ENCODE measurements around the gene KCNAB2. TPM values are rescaled to one million over a fixed set of nuclear protein-coding genes. Genes with fewer than 3 reads are reported as not detected.

KCNAB2 gene
- total RNA-seq, 1 donor from 2014 or later, result 261 TPM

DNA sequence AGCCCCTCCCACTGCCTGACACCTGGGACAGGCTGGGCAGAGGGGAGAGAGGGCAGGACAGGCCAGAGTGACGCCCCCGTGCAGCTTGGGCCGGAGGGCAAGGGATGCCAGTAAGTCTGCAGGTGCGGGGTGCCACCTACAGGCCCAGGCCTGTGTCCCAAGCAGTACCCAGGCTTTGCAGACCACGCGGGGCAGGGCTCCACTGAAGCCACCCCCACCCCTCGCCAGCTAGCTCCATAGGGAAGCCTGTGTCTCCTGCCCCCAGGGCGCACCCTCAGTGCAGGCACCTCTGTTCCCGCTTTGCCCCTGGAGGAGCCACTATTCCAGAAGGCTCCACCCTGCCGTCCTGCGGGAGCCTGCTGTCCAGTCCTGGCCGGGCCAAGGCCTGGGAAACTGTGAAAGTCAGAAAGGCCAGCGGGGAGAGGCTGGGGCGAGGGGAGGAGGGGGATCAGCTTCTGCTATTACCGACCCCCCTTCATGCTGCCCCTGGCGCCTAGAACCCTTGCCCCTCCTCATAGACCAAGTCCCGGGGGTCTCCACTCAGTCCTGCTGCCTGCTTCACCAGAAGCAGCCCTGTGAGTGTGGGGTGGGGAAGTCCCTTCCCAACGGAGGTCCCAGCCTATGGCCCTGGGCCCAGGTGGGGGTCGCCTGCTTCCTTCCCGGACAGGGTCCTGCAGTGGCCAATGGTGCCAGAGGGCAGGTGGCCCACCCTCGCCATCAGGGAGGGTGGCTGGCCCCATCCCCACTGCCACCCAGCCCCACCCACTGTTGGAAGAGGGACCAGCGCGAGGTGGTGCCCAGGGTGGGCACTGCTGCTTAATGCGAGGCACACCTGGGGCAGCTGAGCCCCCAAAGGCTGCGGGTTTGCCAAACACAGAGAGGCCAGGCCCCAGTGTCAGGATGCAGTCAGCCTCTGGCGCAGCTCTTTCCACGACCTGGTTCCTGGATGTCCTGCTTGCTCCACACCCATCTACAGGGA, 54.4 kb downstream of the KCNAB2 start:
- Mint-ChIP-seq H3K4me1 (no peaks in the 10 kb centered on the region), H3K9me3 (no peaks in the 10 kb centered on the region), H3K4me3 (no peak overlapping the region), H3K27me3 (no peaks in the 10 kb centered on the region), H3K36me3 (ENCODE audit: low read depth) (peaks cover 20% of the 10 kb centered on the region), H3K27ac (no peak overlapping the region)
- no peak for DNase-seq
- intact Hi-C loops (cut with micrococcal nuclease), result loop anchor here (10.0 kb wide), 1 partner anchor 85 kb away; the partner anchor contains the start of gene CHD5

DNA sequence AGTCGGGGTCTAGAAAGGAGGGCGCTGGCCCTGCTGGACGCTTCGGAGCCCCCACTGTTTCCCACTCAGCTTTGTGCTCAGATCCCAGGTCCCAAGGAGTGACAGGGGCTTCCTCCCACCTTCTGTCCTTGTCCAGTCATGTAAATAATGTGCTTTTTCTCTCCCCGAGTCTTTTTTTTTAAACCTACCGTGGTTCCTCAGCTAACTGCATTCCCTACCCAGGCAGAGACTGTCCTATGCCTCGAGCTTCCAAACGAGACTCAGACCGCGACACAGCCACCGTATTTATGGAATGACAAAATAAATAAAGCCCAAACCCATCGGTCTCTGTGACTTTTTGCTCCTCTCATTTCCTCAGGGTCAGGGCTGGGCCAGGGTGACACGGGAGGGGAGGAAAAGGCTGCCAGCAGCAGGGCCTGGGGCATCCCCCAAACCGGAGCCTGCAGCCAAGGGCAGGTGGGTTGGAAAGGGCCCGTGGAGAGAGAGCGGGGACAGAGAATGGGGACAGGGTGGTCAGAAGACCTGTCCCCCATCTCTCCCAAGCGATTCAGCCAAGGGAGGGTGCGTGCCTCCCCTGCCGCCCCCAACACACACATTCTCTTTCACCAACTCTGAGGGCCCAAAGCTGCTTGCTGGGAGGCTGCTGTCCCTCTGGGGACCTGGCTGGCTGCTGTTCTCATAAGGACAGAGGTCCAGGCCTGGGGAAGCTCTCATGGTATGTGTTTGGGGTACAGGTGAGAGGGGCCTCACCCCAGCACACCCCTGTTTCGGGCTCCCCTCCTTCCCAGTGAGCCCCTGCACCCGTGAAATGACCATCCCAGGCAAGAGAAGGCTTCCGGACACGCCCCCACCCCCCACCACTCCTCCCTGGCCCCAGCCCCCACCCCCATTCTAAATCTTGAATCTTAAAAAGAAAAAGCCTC, 55.4 kb downstream of the KCNAB2 start:
- Mint-ChIP-seq H3K27me3 (no peaks in the 10 kb centered on the region), H3K36me3 (ENCODE audit: low read depth) (peaks cover 20% of the 10 kb centered on the region), H3K4me3 (no peak overlapping the region), H3K4me1 (no peaks in the 10 kb centered on the region), H3K9me3 (no peaks in the 10 kb centered on the region), H3K27ac (no peak overlapping the region)
- intact Hi-C loops (cut with micrococcal nuclease), result loop anchor here (10.0 kb wide), 1 partner anchor 84 kb away; the partner anchor contains the start of gene CHD5
- DNase-seq, result no peak

- Mint-ChIP-seq H3K36me3 (ENCODE audit: low read depth) (peaks cover 19% of the 10 kb centered on the region), H3K4me1 (no peaks in the 10 kb centered on the region), H3K27ac (no peak overlapping the region), H3K4me3 (no peak overlapping the region), H3K9me3 (no peaks in the 10 kb centered on the region), H3K27me3 (no peaks in the 10 kb centered on the region)
- intact Hi-C loops (cut with micrococcal nuclease), result loop anchor here (10.0 kb wide), 1 partner anchor 83 kb away; the partner anchor contains the start of gene CHD5
- no peak for DNase-seq
Measured at GRCh38 chr1:6101826-6102531, 56.3 kb downstream of the KCNAB2 start.

GRCh38 chr1:6102532-6102845, 56.8 kb downstream of the KCNAB2 start:
- Mint-ChIP-seq H3K4me1 (no peaks in the 10 kb centered on the region), H3K27ac (no peak overlapping the region), H3K36me3 (ENCODE audit: low read depth) (peaks cover 14% of the 10 kb centered on the region), H3K9me3 (peaks cover 4% of the 10 kb centered on the region), H3K27me3 (peaks cover 1% of the 10 kb centered on the region), H3K4me3 (no peak overlapping the region)
- intact Hi-C loops (cut with micrococcal nuclease), result loop anchor here (10.0 kb wide), 1 partner anchor 82 kb away; the partner anchor contains the start of gene CHD5
- DNase-seq, result no peak

DNA sequence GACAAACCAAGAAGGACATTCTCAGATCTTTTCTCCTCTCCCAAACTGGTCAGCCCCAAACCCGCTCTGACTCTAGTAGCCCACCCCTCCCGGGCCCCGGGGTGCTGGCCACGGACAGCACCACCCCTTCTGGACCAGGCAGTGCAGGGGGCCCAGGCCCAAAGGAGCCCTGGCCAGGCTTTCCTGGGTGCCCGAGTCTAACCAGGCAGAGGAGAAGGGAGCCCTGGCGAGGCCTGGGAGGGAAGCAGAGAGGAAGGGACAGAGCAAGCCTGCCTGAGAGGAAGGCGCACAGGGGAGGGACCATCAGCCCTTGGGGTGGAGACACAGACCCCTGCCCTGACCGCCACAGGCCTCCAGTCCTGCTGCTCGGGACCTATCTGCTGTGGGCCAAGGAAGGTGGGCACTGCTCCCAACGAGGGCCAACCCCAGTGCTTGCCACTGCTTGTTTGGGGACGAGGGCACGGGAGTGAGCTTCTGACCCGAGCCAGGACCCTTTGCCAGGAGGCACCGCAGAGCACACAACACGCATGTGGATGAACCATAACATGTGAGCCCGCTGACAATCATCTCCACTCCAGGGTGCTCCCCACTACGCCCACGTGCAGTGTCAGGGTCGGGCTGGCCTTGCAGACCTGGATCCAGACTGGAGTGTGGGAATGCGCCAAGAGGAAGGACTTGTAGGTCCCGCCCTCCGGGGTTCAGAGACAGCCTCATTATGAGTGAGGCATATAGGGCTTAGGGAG, 57.6 kb downstream of the KCNAB2 start:
- intact Hi-C loops (cut with micrococcal nuclease), result loop anchor here (10.0 kb wide), 1 partner anchor 82 kb away; the partner anchor contains the start of gene CHD5
- Mint-ChIP-seq H3K27ac (no peak overlapping the region), H3K4me3 (no peak overlapping the region), H3K9me3 (peaks cover 5% of the 10 kb centered on the region), H3K36me3 (ENCODE audit: low read depth) (peaks cover 6% of the 10 kb centered on the region), H3K27me3 (peaks cover 2% of the 10 kb centered on the region), H3K4me1 (no peaks in the 10 kb centered on the region)
- DNase-seq, result no peak

DNA sequence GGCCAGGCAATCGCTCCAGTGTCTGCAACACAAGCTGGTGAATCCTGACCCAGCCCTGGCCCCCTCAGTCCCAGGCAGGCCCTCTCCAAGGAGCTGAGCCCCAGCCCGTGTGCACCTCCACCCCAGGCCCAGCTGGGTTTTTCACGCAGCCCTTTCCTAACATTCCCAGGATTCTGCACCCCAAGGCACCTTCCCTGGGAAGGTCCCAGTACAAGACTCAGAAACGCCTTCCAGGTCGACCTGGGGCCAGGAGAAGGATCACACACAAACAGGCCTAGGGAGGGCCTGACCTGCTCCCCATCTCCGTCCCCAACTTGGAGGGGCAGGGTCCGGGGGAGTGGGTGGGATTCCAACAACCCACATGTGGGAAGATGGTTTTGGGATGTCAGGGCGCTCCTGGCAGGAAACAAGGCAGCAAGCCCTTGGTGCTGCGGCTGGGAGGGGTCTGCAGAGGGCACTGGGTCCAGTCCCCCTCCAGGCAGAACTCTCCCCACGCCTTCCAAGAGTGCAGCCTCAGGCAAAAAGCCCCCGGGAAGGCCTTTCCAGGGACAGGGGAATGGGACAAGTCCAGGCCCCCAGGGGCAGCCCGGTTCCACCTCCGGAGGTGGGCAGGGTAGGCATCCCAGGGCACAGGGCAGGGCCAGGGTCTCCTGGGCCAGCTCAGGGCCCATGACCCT, 58.3 kb downstream of the KCNAB2 start:
- Mint-ChIP-seq H3K4me1 (no peaks in the 10 kb centered on the region), H3K4me3 (no peak overlapping the region), H3K27me3 (peaks cover 2% of the 10 kb centered on the region), H3K27ac (no peak overlapping the region), H3K36me3 (ENCODE audit: low read depth) (peaks cover 1% of the 10 kb centered on the region), H3K9me3 (peaks cover 5% of the 10 kb centered on the region)
- DNase-seq, result no peak
- intact Hi-C loops (cut with micrococcal nuclease), result loop anchor here (10.0 kb wide), 1 partner anchor 81 kb away; the partner anchor contains the start of gene CHD5

DNA sequence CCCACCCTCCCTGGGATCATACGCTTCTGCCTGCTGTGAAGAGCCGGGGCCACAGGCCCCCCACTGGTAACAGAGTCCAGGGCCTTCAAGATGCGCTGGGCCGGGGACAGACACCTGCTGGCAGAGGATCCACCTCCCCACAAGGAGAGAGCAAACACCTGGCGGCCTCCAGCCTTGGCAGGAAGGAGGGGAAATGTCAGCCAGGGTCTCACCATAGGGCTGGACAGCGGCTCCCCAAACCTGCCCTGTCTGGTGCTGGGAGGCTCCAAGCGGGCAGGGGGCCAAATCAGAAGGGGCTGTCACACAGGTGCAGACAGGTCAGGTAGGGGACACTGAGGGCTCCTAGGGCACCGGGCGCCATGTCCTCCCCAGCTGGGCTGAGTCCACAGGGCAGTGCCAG, 58.9 kb downstream of the KCNAB2 start:
- no peak for DNase-seq
- Mint-ChIP-seq H3K9me3 (peaks cover 5% of the 10 kb centered on the region), H3K27me3 (peaks cover 2% of the 10 kb centered on the region), H3K4me1 (no peaks in the 10 kb centered on the region), H3K36me3 (ENCODE audit: low read depth) (no peaks in the 10 kb centered on the region), H3K4me3 (no peak overlapping the region), H3K27ac (no peak overlapping the region)
- intact Hi-C loops (cut with micrococcal nuclease), result loop anchor here (10.0 kb wide), 1 partner anchor 80 kb away; the partner anchor contains the start of gene CHD5

DNA sequence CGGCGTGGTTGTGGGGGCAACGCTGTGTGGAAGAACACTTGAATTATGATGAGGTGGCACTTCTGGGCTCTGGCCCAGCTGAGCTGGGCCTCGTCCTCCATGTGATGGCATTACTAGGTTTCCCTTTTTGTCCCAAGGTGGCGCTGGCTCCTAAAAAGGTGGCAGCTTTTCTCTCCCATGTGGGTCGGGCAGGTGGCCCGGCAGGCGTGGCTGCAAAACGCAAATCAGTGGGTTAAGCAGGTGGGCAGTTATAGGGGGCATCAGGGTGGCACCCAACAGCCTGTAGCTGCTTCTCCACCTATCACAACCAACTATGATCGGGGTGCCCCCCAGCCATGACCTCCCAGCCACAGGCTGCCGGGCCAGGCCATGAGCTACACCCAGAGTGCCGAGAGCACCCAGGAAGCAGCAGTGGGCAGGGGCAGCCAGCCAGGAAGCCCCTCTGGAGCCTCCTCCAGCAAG, 59.6 kb downstream of the KCNAB2 start:
- Mint-ChIP-seq H3K4me1 (no peaks in the 10 kb centered on the region), H3K27me3 (peaks cover 2% of the 10 kb centered on the region), H3K27ac (no peak overlapping the region), H3K4me3 (no peak overlapping the region), H3K36me3 (ENCODE audit: low read depth) (no peaks in the 10 kb centered on the region), H3K9me3 (peaks cover 5% of the 10 kb centered on the region)
- DNase-seq, result no peak
- intact Hi-C loops (cut with micrococcal nuclease), result loop anchor here (10.0 kb wide), 1 partner anchor 80 kb away; the partner anchor contains the start of gene CHD5

GRCh38 chr1:6105763-6106162, 60.1 kb downstream of the KCNAB2 start:
- no peak overlapping the region for H3K27ac Mint-ChIP-seq
- H3K4me1 Mint-ChIP-seq, result no peaks in the 10 kb centered on the region
- peaks cover 5% of the 10 kb centered on the region for H3K9me3 Mint-ChIP-seq
- no peak for DNase-seq
- H3K4me3 Mint-ChIP-seq, result no peak overlapping the region
- intact Hi-C loops (cut with micrococcal nuclease), result loop anchor here (10.0 kb wide), 1 partner anchor 79 kb away; the partner anchor contains the start of gene CHD5
- peaks cover 2% of the 10 kb centered on the region for H3K27me3 Mint-ChIP-seq
- H3K36me3 Mint-ChIP-seq (ENCODE audit: low read depth), result no peaks in the 10 kb centered on the region

GRCh38 chr1:6106321-6106731, 60.6 kb downstream of the KCNAB2 start:
- H3K27me3 Mint-ChIP-seq, result peaks cover 2% of the 10 kb centered on the region
- H3K9me3 Mint-ChIP-seq, result peaks cover 5% of the 10 kb centered on the region
- H3K27ac Mint-ChIP-seq, result no peak overlapping the region
- no peak overlapping the region for H3K4me3 Mint-ChIP-seq
- H3K36me3 Mint-ChIP-seq (ENCODE audit: low read depth), result no peaks in the 10 kb centered on the region
- no peaks in the 10 kb centered on the region for H3K4me1 Mint-ChIP-seq
- intact Hi-C loops (cut with micrococcal nuclease), result loop anchor here (10.0 kb wide), 1 partner anchor 78 kb away; the partner anchor contains the start of gene CHD5
- no peak for DNase-seq

DNA sequence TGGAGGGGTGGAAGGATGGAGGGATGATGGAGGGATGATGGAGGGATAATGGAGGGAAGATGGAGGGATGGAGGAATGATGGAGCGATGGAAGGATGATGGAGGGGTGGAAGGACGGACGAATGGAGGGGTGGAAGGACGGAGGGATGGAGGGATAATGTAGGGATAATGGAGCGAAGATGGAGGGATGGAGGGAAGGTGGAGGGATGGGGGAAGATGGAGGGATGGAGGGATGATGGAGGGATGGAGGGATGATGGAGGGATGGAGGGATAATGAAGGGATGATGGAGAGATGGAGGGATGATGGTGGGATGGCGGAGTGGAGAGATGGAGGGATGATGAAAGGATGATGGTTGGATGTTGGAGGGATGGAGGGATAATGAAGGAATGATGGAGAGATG, 61.3 kb downstream of the KCNAB2 start:
- no peaks in the 10 kb centered on the region for H3K36me3 Mint-ChIP-seq (ENCODE audit: low read depth)
- no peak overlapping the region for H3K27ac Mint-ChIP-seq
- H3K27me3 Mint-ChIP-seq, result peaks cover 2% of the 10 kb centered on the region
- no peak for DNase-seq
- intact Hi-C loops (cut with micrococcal nuclease), result loop anchor here (10.0 kb wide), 1 partner anchor 78 kb away; the partner anchor contains the start of gene CHD5
- H3K9me3 Mint-ChIP-seq, result peaks cover 5% of the 10 kb centered on the region
- H3K4me3 Mint-ChIP-seq, result no peak overlapping the region
- H3K4me1 Mint-ChIP-seq, result no peaks in the 10 kb centered on the region
